22Rv1 (cell line): Measurements from ENCODE around the gene F10.

Source experiments
- ZFX ChIP-seq: fragments of 450-650 bp; IDR thresholded peaks from 2 replicates; pipeline ENCODE4 v1.6.1; 2017; ENCODE audit warnings: antibody characterized with exemption, borderline replicate concordance
- TF ChIP-seq, protein P1 (sequence below): fragments of 450-650 bp; IDR thresholded peaks from 2 replicates; pipeline ENCODE4 v1.5.1; 2017; ENCODE audit warnings: mild to moderate bottlenecking

DNA sequence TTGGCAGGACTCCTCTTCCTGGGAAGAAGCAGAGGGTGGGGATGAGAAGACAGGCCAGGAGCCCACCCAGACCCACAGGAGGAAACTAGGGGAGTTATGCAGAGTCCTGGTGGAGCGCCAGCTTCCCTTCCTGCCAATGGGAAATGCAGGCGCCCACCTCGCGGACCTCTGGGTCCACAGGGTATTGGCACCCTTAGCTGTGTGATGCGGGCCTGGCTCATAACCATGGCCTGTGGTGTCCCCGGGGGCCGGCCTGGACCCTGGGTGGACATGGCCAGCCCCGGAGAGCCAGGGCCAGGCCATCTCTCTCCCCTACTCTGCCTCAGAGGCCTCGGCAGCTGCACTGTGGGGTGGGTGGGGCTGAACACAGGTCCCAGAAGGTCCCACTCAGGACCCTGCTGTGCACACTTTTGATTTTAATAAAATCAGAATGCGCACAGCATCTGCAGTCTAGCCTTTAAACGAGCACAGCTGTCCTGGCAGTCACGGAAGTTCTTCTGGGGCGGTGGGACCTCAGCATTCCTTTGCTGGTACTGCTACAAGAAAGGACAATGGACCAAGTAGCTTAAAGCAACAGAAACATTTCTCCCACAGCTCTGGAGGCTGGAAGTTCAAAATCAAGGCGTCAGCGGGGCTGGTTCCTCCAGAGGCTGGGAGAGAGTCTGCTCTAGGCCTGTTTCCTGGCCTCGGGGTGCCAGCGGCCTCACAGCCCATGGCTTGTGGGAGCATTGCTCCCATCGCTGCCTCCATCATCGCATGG, 1.8 kb downstream of the F10 start:
- TF ChIP-seq, protein P1, sequence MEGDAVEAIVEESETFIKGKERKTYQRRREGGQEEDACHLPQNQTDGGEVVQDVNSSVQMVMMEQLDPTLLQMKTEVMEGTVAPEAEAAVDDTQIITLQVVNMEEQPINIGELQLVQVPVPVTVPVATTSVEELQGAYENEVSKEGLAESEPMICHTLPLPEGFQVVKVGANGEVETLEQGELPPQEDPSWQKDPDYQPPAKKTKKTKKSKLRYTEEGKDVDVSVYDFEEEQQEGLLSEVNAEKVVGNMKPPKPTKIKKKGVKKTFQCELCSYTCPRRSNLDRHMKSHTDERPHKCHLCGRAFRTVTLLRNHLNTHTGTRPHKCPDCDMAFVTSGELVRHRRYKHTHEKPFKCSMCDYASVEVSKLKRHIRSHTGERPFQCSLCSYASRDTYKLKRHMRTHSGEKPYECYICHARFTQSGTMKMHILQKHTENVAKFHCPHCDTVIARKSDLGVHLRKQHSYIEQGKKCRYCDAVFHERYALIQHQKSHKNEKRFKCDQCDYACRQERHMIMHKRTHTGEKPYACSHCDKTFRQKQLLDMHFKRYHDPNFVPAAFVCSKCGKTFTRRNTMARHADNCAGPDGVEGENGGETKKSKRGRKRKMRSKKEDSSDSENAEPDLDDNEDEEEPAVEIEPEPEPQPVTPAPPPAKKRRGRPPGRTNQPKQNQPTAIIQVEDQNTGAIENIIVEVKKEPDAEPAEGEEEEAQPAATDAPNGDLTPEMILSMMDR: no peak
- TF ChIP-seq ZFX: no peak
